HepG2 (cell line): ENCODE measurements around the gene FOXA3. TPM values are rescaled to one million over a fixed set of nuclear protein-coding genes. Genes with fewer than 3 reads are reported as not detected.

Source experiments
- ZNF30 ChIP-seq: sonication (generic); formaldehyde crosslinking; IDR thresholded peaks from 2 replicates; pipeline ENCODE4 v1.5.0; 2020; ENCODE audit warnings: mild to moderate bottlenecking, missing genetic modification reagents
- ZNF318 ChIP-seq: sonication (generic); formaldehyde crosslinking; IDR thresholded peaks from 2 replicates; pipeline ENCODE4 v1.4.0; 2020; ENCODE audit warnings: mild to moderate bottlenecking, missing genetic modification reagents
- ZNF430 ChIP-seq: sonication (generic); formaldehyde crosslinking; IDR thresholded peaks from 2 replicates; pipeline ENCODE4 v1.9.0; 2021; ENCODE audit warnings: mild to moderate bottlenecking, missing genetic modification reagents
- ZNF639 ChIP-seq: conservative IDR thresholded peaks from 2 replicates; pipeline ENCODE4 v1.6.1; 2018; ENCODE audit warnings: missing genetic modification reagents
- ZNF687 ChIP-seq: sonication (generic); formaldehyde crosslinking; IDR thresholded peaks from 2 replicates; pipeline ENCODE4 v1.5.1; 2020; ENCODE audit warnings: mild to moderate bottlenecking, missing genetic modification reagents, moderate library complexity
- polyA plus RNA-seq, 8 experiments: library from polyadenylated mRNA; depleted of rRNA in 3 of 8; stranded (reverse) in 7 of 8; unstranded in 1 of 8; fragments of >200 nt; fragmentation: Illumina TruSeq in 4 of 8; extraction: Trizol in 4 of 8; gene quantifications; 2 replicates each; pipeline versions ENCODE4 v1.2.1 to v1.2.3, GENCODE V29; 2011 to 2016; ENCODE audit warnings: low read depth in 4 of 8, missing spikeins in 1 of 8, mixed read lengths in 1 of 8; ENCODE audit not compliant: insufficient read depth in 1 of 8
- total RNA-seq, 5 experiments: library from RNA; depleted of rRNA; stranded (reverse); fragments of >200 nt; fragmentation: Illumina TruSeq; extraction: Trizol; gene quantifications; 2 replicates each; pipeline ENCODE4 v1.2.3, GENCODE V29; 2016; ENCODE audit warnings: low read depth in 1 of 5

FOXA3 gene
- total and polyA plus RNA-seq, 2 of the 13 experiments (the other 11 are each of a cell fraction or from before 2014, with no cell fraction given): 29.8 to 47.6 TPM

GRCh38 chr19:45901912-45902650, 38.0 kb downstream of the FOXA3 start, which contains the start of gene MYPOP (continued):
- TF ChIP-seq ZNF318 (no peak), ZNF639 (CRISPR knock-in tag) (no peak), ZNF30 (CRISPR knock-in tag) (no peak), ZNF687 (no peak), ZNF430 (no peak)
